Fibroblast of the aortic adventitia (primary cell): ENCODE results near the gene VAMP5. TPM values are rescaled to one million over a fixed set of nuclear protein-coding genes. Genes with fewer than 3 reads are reported as not detected.

Experiments
- DNase-seq: peaks from one replicate; pipeline ENCODE4 v3.0.0-alpha.2; 2010; ENCODE audit warnings: low read depth
- H3K4me3 ChIP-seq: 2 replicates; pipeline ENCODE4 v1.5.1; 2011; ENCODE audit warnings: low read depth, mild to moderate bottlenecking, control low read depth, low read length, moderate library complexity
- total RNA-seq: library from RNA; depleted of rRNA; stranded (reverse); fragments of >200 nt; gene quantifications from 2 replicates; pipeline ENCODE4 v1.2.3, GENCODE V29; 2012; ENCODE audit warnings: low replicate concordance
- TF ChIP-seq, protein P1 (sequence below): IDR thresholded peaks from 2 replicates; pipeline ENCODE4 v1.5.1; 2011; ENCODE audit warnings: mild to moderate bottlenecking, low read length, control low read depth, inconsistent platforms; ENCODE audit not compliant: insufficient read depth

VAMP5 gene
- total RNA-seq, 1 donor = 33.8 TPM

DNA sequence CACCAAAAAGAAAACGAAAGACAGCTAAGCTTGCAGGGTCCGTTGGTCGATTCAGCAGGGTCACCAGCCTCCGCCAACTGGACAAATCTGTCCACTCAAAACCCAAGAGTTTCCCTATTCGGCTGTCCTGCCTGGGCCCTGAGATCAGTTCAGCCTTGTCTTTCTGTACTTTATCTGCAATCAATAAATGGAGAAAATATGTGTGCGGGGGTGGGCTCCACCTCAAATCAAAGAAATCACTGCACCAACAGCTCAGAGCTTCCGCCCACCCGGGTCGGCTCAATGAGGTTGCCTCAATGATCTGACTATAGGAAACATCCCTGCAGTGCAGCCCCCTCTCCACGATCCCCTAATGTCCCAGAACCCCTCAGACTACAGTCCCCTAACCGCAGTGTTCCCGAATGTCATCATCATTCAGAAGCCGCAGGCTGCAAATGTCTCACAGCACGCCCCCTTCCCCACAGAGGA, 23.4 kb upstream of the VAMP5 start:
- DNase-seq = no peak
- peak overlapping the region; percentile 97 for H3K4me3 ChIP-seq
- TF ChIP-seq, protein P1, sequence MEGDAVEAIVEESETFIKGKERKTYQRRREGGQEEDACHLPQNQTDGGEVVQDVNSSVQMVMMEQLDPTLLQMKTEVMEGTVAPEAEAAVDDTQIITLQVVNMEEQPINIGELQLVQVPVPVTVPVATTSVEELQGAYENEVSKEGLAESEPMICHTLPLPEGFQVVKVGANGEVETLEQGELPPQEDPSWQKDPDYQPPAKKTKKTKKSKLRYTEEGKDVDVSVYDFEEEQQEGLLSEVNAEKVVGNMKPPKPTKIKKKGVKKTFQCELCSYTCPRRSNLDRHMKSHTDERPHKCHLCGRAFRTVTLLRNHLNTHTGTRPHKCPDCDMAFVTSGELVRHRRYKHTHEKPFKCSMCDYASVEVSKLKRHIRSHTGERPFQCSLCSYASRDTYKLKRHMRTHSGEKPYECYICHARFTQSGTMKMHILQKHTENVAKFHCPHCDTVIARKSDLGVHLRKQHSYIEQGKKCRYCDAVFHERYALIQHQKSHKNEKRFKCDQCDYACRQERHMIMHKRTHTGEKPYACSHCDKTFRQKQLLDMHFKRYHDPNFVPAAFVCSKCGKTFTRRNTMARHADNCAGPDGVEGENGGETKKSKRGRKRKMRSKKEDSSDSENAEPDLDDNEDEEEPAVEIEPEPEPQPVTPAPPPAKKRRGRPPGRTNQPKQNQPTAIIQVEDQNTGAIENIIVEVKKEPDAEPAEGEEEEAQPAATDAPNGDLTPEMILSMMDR = no peak

DNA sequence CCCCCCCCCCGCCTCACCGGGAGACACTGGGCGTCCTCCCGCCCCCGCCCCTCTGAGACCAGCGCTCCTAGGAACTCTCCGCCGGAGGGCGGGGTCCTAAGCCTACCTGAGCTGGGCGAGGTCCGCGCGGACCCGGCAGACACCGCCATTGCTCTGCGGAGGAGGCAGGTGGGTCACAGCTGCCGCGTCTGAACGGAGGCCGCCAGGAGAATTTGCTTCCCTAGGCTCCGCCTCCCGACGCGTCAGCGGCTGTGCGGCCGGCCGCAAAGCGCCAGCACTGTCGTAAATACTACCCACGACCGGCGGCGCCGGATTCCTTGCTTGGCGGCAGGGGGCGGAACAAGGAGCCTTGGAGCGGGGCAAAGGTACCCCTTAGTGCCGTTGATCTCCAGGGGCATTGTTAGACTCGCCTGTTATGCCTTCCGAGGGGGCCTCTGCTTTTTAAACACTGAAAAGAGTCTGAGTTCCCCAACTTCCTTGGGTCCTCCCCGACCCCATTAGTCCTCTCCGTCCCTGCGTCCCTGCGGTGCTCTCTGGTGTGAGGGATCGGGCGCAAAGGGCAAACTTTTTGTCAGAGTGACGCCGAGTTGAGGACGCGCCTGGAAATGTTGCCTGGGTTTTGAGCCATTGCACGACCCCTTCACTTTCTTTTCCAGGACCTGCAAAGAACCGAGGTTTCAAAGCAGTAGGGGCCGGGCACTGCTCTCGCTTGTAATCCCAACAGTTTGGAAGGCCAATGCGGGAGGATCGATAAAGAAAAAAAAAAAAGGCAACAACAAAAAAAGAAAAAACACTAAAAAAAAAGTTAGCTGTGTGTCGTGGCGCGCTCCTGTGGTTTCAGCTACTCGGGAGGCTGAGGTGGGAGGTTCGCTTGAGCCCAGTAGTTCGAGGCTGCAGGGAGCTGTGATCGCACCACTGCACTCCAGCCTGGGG, 22.7 kb upstream of the VAMP5 start, which contains the start of gene GGCX:
GGCX (minus strand) TSS at position 214 of the 933 bp plus-strand sequence; CDS start at position 149, 65 bp downstream.
- TF ChIP-seq, protein P1 = no peak
- DNase-seq = peak; percentile 88
- H3K4me3 ChIP-seq = peak within 1 kb of the TSS; percentile 97

DNA sequence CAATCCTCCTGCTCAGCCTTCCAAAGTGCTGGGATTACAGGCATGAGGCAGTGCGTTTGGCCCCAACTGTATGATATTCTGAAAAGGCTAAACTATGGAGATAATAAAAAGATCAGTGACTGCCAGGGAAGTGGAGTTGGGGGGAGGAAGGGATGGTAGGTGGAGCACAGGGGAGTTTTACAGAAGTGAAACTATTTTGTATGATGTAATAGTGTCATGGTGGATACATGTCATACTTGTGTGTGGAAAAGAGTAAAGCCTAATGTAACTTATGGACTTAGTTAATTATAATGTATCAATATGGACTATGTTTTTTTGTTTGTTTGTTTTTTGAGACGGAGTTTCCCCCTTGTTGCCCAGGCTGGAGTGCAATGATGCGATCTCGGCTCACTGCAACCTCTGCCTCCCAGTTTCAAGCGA, 20.1 kb upstream of the VAMP5 start:
- TF ChIP-seq, protein P1 = no peak
- DNase-seq = no peak

DNA sequence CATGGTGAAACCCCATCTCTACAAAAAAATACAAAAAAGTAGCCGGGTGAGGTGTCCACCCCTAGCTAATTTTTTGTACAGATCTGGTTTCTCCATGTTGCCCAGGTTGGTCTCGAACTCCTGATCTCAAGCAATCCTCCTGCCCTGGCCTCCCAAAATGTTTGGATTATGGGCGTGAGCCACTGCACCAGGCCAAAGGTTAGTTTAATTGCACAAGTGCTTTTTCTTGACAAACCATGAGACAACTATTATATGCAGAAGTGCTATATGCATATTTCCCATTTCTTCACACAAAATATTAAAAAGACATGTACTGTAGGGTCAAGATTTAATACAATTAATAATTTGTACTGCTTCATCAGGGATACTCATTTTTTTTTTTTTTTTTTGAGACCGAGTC, 18.0 kb upstream of the VAMP5 start:
- no peak overlapping the region for H3K4me3 ChIP-seq
- TF ChIP-seq, protein P1 = no peak
- DNase-seq = no peak

More for the DNA sequence above, 20.1 kb upstream of the VAMP5 start:
- H3K4me3 ChIP-seq = no peak overlapping the region

DNA sequence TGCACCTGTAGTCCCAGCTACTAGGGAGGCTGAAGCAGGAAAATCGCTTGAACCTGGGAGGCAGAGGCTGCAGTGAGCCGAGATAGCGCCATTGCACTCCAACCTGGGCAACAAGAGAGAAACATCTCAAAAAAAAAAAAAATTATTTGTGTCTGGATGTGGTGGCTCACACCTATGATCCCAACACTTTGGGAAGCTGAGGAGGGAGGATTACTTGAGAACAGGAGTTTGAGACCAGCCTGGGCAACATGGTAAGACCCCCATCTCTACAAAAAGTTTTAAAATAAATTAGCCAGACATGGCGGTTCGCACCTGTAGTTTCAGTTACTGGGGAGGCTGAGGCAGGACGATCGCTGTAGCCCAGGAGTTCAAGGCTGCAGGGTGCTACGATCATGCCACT, 8.5 kb upstream of the VAMP5 start:
- TF ChIP-seq, protein P1 = no peak
- no peak for DNase-seq
- no peak overlapping the region for H3K4me3 ChIP-seq

DNA sequence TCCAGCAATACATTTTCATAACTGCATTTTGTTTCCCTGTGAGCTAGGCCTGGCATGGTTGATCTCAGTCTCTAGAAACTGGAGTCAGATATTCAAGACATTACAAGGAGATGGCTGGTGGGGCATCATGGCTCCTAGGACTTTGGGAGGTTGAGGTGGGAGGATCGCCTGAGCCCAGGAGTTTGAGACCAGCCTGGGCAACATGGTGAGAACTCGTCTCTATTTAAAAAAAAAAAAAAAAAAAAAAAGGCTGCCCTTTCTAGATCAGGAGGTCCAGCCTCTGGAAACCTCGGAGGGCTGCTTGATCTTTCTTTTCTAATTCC, 7.2 kb upstream of the VAMP5 start:
- TF ChIP-seq, protein P1 = no peak
- H3K4me3 ChIP-seq = no peak overlapping the region
- DNase-seq = no peak
